Bone marrow (tissue), 2 donors: ENCODE measurements around the gene ANKRD22.

Source experiments
- DNase-seq, 2 donors: peaks; one replicate each; lab custom pipeline; 2025; lab: John Stamatoyannopoulos, UW

The ANKRD22 gene

DNA sequence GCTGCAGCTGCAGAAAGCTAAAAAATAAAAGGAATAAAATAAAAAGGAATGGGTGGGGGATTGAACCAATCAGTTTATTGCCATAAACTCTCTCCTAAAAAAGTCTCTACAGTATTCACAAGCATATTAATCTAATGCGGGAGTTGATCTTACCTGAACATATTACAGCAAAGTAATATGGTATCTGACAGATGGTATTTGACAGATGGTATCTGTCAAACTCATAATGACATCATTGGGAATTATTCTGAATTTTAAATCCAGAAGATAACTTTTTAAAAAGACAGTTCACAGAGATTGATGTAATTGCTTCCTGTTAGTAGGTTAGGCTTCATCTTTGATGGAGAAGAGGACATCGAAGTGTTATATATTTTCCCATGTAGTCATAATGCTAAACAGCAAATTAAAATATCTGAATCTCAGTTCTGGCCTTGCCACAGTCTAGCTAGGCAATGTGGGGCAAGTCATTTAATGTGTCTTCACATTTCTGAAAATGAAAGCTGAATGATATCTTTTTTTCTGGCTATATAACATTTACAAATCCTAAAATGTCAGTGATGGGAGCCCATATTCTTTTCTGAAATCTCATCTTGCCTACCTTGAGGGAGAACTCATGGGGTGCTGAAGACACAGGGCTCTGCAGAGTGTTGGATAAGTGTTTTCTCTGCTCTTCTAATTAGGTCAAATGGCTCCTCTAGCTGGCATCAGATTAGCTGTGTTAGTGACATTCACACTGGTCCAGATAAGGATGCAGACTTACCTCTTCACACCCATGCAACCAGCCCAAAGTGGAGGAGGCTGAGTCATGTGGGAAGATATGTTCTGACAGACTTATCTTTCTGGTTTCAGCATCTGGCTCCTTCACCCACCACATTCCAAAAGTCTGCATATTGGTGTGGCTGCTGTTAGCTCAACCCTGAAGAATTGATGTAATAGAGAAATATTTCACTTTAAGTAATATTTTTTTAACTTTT is 51.2 kb downstream of the ANKRD22 start:
- no peak for DNase-seq

DNA sequence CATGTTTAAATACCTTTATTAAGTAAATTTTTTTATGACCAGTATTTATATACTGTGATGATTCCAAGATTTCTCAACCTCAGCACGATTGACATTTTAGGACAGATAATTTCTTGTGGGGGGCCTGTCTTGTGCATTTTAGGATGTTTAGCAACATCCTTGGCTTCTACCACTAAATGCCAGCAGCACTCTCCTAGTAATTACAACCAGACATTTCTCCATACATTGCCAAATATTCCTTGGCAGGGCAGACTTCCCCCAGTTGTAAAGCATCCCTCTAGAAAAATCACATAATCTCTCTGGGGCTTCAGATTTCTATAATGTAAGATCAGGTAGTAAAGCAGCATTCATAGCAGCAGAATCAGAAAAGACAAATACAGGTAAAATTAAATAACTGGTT is 56.9 kb downstream of the ANKRD22 start:
- no peak for DNase-seq

DNA sequence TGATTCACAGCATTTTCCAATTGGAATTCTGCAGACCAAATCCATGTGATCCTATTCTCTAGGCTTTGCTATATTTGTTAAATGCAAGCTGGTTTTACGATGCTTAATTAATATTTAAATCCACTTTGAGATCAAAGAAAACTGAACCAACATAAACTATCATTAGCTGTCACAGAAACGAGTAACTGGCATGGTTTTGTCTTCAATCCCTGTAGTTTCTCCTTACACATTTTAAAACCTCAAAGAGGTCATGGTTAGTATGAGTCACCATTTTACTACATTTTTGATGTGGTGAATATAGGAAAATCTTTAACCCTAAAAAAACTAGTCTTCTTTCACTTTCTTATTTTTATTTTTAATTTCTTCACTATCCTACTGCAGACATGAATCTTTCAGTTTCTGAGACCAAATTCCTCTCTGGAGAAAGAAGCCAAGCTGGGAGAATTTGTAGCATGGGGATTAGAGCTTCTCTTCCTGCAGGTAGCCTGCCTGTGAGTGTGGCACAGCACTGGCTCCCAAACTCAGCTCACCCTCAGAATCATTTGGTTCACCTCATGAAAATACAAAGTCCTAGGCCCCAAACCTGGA is 57.8 kb downstream of the ANKRD22 start:
- DNase-seq, result peak in 1 of 2 donors; percentile 61

DNA sequence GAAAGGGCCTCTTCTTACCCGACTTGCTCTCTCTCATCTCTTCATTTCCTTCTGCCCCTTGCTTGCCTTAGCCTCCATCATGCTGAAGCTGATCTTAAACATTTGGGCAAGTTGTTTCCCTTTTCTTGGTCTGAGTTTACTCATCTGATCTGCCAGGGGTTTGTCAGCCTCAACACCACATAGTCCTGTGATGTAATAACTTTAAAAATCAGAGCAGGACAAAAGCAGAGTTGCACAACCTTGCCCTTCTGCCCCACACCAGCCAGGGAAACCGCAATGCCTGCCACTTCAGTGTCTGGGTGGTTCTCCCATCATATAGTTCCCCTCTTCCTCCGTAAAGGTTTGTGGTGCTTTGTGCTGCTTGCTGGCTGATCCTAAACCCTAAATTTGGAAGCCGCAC is 59.0 kb downstream of the ANKRD22 start:
- DNase-seq, result peak; percentile 8 to 34

DNA sequence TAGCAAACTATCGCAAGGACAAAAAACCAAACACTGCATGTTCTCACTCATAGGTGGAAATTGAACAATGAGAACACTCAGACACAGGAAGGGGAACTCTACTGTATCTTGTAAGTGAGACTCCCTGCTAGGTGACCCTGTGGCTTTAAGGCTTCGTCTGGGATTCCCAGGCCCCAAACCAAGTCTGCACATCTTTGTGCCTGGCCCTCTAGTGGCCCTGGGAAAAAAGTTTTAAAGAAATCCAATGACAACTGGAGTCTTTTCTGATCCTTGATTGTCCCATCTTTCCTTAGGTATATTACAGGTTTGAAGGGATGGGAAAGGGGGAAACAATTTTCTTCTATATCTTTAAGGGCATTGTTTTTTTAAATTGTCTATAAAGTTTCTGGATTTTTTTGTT is 59.7 kb downstream of the ANKRD22 start:
- DNase-seq, result no peak

DNA sequence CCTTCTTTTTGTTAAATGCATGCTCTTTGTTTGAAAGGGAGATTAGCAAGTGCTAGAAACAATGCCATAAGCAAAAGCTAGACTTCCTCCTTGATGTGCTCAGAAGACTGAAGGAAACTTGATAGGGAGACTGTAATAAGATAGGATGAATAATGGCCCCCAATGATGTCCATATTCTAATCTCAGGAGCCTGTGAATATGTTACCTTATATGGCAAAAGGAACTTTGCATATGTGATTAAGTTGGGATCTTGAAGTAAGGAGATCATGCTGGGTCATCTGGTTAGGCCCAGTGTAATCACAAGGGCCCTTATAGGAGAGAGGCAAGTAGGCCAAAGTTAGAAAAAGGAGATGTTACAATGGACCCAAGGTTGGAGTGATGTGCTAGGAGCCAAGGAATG is 62.7 kb downstream of the ANKRD22 start:
- DNase-seq, result no peak

DNA sequence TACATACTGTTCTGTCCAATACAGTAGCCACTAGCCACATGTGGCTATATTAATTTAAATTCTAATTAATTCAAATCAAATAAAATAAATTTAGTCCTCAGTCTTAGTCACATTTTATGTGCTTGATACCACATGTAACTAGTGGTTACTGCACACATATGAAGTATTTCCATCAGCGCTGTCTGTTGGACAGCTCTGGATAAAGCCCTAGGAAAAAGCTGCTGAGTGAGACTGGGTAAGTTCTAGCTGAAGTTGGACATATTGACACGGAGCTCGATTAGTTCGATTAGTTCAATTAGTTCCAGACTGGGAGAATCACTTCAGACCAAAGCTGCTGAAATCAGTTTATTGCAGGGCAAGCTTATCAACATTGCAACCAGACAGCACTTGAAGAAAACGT is 64.2 kb downstream of the ANKRD22 start:
- DNase-seq, result no peak

DNA sequence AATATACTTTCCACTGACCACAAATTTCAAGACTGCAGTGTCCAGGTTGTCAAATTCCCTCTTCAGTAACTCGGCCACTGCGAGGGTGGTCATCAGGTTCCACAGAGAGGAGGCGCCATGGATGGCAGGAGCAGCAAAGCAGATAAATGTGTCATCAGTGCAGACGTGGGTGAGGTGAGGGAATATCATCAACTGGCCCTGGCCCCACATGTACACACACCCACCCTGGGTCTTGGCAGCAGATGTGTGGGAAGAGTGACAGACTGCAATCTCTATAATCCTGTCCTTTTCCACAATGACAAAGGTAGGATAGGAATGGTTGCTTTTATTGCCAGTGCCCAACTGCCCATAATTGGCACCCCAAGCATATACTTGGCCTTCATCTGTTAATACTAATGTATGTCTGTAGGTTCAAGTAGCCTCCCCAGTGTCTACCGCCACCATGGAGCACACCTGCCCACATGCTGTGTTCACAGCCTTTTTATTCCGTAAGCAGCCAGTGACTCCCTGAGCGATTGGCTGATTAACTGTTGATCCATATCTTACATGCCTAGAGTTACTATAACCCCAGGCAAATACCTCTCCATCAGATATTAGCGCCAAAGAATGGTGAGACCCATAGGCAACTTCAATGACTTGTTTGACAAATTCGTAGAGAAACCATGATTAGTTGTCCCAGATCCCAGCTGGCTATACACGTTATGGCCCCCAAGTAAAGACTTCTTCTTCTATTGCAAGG is 65.4 kb downstream of the ANKRD22 start:
- DNase-seq, result no peak

DNA sequence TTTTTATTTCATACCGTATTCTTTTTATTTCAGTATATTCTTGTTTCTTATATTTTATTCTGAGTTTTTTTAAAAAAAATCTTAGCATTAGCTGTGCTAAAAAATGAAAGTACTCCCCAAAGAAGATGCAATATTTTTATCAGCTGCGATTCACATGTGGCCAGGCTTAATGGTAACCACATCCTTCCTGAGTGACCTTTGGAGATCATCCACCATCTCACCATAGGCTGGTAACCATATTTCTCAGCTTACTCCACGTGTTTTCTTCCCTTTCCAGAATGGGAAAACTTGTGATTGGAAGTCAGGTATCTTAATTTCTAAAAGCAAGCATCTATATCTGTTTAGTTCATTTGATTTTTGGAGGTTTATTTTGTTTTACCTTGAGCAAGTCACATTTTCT is 67.9 kb downstream of the ANKRD22 start:
- DNase-seq, result no peak

DNA sequence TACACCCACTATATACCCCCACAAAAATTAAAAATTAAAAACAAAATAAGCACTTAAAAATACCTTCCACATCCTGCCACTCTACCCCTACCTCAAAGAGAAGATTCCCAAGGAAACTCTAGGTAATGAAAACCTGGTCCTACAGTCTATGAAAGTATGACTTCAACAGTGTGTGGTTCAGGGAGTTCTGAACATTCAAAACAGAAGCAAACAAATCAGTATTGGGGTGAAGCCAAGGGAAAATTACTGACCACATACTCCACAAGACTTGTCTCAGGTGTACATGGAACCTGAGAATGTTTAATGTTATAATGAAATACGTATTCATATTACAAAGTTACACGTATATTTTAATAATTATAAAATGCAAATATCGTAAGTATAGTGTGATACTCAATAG is 69.4 kb downstream of the ANKRD22 start:
- DNase-seq, result no peak

DNA sequence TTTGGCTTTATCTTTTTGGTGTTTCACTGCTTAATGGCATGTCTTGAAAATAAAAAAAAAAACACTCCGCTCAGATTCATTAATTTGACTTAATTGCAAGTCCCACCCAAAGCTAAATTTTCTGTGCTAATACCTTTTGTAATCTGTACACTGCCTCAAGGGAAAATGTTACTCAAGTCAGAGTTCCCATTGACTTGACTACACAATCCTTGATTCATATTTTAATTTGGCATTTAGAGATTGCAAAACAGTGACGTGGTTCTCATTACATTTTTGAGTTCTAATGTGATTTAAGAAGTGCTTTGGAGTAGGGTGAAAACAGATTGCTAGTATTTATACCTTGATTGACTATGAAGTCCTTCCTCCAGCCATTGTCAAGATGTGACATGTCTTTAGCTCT is 70.4 kb downstream of the ANKRD22 start:
- DNase-seq, result no peak
